Lower lobe of right lung (tissue), 2 donors: Measurements from ENCODE around the gene NCAPG2. TPM values are rescaled to one million over a fixed set of nuclear protein-coding genes. Genes with fewer than 3 reads are reported as not detected.
"Not testable (repeated sequence)": the region's sequence is repeated elsewhere in the genome, so short reads cannot be mapped to it uniquely, and the experiment has no call there.

Source experiments
- ATAC-seq, 2 donors: fragments of 200-7000 bp; cut with Tn5 transposase; one replicate each; pipeline ENCODE4 v1.9.1; 2020 to 2022; ENCODE audit warnings: mild to moderate bottlenecking in 2 of 2, moderate library complexity in 2 of 2
- DNase-seq: peaks from one replicate; pipeline ENCODE4 v3.0.0-alpha.2; 2020
- H3K27ac ChIP-seq: fragments of 200-600 bp; one replicate; pipeline ENCODE4 v1.8.0; 2022
- H3K27me3 ChIP-seq: fragments of 200-600 bp; one replicate; pipeline ENCODE4 v1.8.0; 2022; ENCODE audit warnings: low read depth
- H3K36me3 ChIP-seq: fragments of 200-600 bp; one replicate; pipeline ENCODE4 v1.8.0; 2022; ENCODE audit warnings: mild to moderate bottlenecking
- H3K4me1 ChIP-seq: fragments of 200-600 bp; one replicate; pipeline ENCODE4 v1.8.0; 2022
- H3K4me3 ChIP-seq: fragments of 200-600 bp; one replicate; pipeline ENCODE4 v1.8.0; 2022; ENCODE audit warnings: mild to moderate bottlenecking
- H3K9me3 ChIP-seq: fragments of 200-600 bp; one replicate; pipeline ENCODE4 v1.8.0; 2022
- CTCF ChIP-seq: fragments of 200-600 bp; IDR thresholded peaks from one replicate; pipeline ENCODE4 v1.8.0; 2022; ENCODE audit warnings: antibody characterized with exemption, mild to moderate bottlenecking
- intact Hi-C: fragments of 100-400 bp; cut with DNase I; formaldehyde crosslinking; loops from one replicate; pipeline ENCODE4 v1.11.0; 2022
- total RNA-seq: library from RNA; stranded (reverse); fragmentation: NEBNext Ultra II Directional; extraction: Animal tissue kit (Norgen Biotek cat#: 25700); gene quantifications from one replicate; pipeline ENCODE4 v1.2.1, GENCODE V29; 2021
- donor health status: DM: no; HTN: yes; CAD: no; lungs with severe emphysema.

NCAPG2 gene
- total RNA-seq, 1 donor from 2014 or later, result 10.0 TPM

GRCh38 chr7:158698657-158699195 is 5.9 kb downstream of the NCAPG2 start:
- intact Hi-C loops, result no loop called here
- Histone ChIP-seq H3K4me3 (no peak overlapping the region), H3K9me3 (no peaks in the 10 kb centered on the region), H3K4me1 (peaks cover 14% of the 10 kb centered on the region), H3K27ac (no peak overlapping the region), H3K27me3 (no peaks in the 10 kb centered on the region), H3K36me3 (no peaks in the 10 kb centered on the region)
- no peak for ATAC-seq
- DNase-seq, result no peak
- no peak for TF ChIP-seq CTCF

- H3K27me3 ChIP-seq, H3K9me3 ChIP-seq, DNase-seq, H3K36me3 ChIP-seq, H3K4me3 ChIP-seq, intact Hi-C loops, ATAC-seq, H3K27ac ChIP-seq: not testable (repeated sequence)
- H3K4me1 ChIP-seq, result peaks cover 10% of the 10 kb centered on the region
These were observed 7.0 kb downstream of the NCAPG2 start for GRCh38 chr7:158697597-158697996.

GRCh38 chr7:158695726-158696452 is 8.7 kb downstream of the NCAPG2 start:
- intact Hi-C loops, result no loop called here
- no peak overlapping the region for H3K27ac ChIP-seq
- DNase-seq (peak; percentile 53), ATAC-seq (peak; percentile 90)
- H3K9me3 ChIP-seq, result no peaks in the 10 kb centered on the region
- H3K4me3 ChIP-seq, result no peak overlapping the region
- TF ChIP-seq CTCF, result peak; percentile 62
- no peaks in the 10 kb centered on the region for H3K27me3 ChIP-seq
- H3K4me1 ChIP-seq, result peaks cover 10% of the 10 kb centered on the region
- peaks cover 4% of the 10 kb centered on the region for H3K36me3 ChIP-seq

- no peak overlapping the region for H3K4me3 ChIP-seq
- no peak for ATAC-seq
- TF ChIP-seq CTCF, result no peak
- no peaks in the 10 kb centered on the region for H3K9me3 ChIP-seq
- DNase-seq, result no peak
- intact Hi-C loops, result no loop called here
- H3K27ac ChIP-seq, result no peak overlapping the region
- H3K36me3 ChIP-seq, result peaks cover 12% of the 10 kb centered on the region
- H3K27me3 ChIP-seq, result no peaks in the 10 kb centered on the region
- peaks cover 10% of the 10 kb centered on the region for H3K4me1 ChIP-seq
These were observed 9.5 kb downstream of the NCAPG2 start for GRCh38 chr7:158695056-158695455.

- ATAC-seq (no peak), DNase-seq (no peak)
- Histone ChIP-seq H3K4me1 (peaks cover 10% of the 10 kb centered on the region), H3K9me3 (no peaks in the 10 kb centered on the region), H3K27me3 (no peaks in the 10 kb centered on the region), H3K27ac (no peak overlapping the region), H3K4me3 (no peak overlapping the region), H3K36me3 (peaks cover 12% of the 10 kb centered on the region)
- intact Hi-C loops, result no loop called here
- no peak for TF ChIP-seq CTCF
These were observed 10.0 kb downstream of the NCAPG2 start for GRCh38 chr7:158694650-158695049.

- Histone ChIP-seq H3K27ac (no peak overlapping the region), H3K4me1 (no peaks in the 10 kb centered on the region), H3K4me3 (no peak overlapping the region), H3K27me3 (no peaks in the 10 kb centered on the region), H3K36me3 (peaks cover 12% of the 10 kb centered on the region), H3K9me3 (no peaks in the 10 kb centered on the region)
- ATAC-seq, result no peak
- TF ChIP-seq CTCF, result no peak
- DNase-seq, result no peak
- intact Hi-C loops, result no loop called here
These were observed 15.1 kb downstream of the NCAPG2 start for GRCh38 chr7:158689488-158689887.
